Hematopoietic multipotent progenitor cell treated with erythropoietin and hydrocortisone succinate and interleukin-3 and kit ligand, for 6 days (in vitro differentiated cells): Measurements from ENCODE around the gene KPNA2.
"Not testable (repeated sequence)": the region's sequence is repeated elsewhere in the genome, so short reads cannot be mapped to it uniquely, and the experiment has no call there.

Source experiments
- DNase-seq: peaks from one replicate; pipeline ENCODE4 v3.0.0-alpha.2; 2015

Gene KPNA2

GRCh38 chr17:68020409-68020756, 15.2 kb upstream of the KPNA2 start:
- peak; percentile 63 for DNase-seq

- DNase-seq = peak; percentile 43
Observed at GRCh38 chr17:68020791-68021190, 14.7 kb upstream of the KPNA2 start.

GRCh38 chr17:68021963-68022362, 13.6 kb upstream of the KPNA2 start:
- DNase-seq = no peak

GRCh38 chr17:68022547-68022946, 13.0 kb upstream of the KPNA2 start:
- DNase-seq = not testable (repeated sequence)

GRCh38 chr17:68029512-68030215, 5.9 kb upstream of the KPNA2 start:
- no peak for DNase-seq

- DNase-seq = peak; percentile 30
Observed at GRCh38 chr17:68033636-68034451, 1.7 kb upstream of the KPNA2 start.

- DNase-seq = no peak
Observed at GRCh38 chr17:68034452-68034776, 1.1 kb upstream of the KPNA2 start.

GRCh38 chr17:68035131-68035522, 408 bp upstream of the KPNA2 start:
- DNase-seq = peak; percentile 98

GRCh38 chr17:68036304-68037147, 991 bp downstream of the KPNA2 start:
- no peak for DNase-seq

- no peak for DNase-seq
Observed at GRCh38 chr17:68047153-68047846, 11.8 kb downstream of the KPNA2 start.

- DNase-seq = not testable (repeated sequence)
Observed at GRCh38 chr17:68047890-68048542, 12.5 kb downstream of the KPNA2 start.

- DNase-seq = peak; percentile 41
Observed at GRCh38 chr17:68048996-68049395, 13.5 kb downstream of the KPNA2 start.

- DNase-seq = not testable (repeated sequence)
Observed at GRCh38 chr17:68049812-68050437, 14.4 kb downstream of the KPNA2 start.

GRCh38 chr17:68051321-68052312, 16.1 kb downstream of the KPNA2 start:
- DNase-seq = not testable (repeated sequence)

- no peak for DNase-seq
Observed at GRCh38 chr17:68052810-68053209, 17.3 kb downstream of the KPNA2 start.

- no peak for DNase-seq
Observed at GRCh38 chr17:68053231-68054013, 17.9 kb downstream of the KPNA2 start.

- no peak for DNase-seq
Observed at GRCh38 chr17:68054296-68054900, 18.9 kb downstream of the KPNA2 start.

GRCh38 chr17:68057531-68057952, 22.0 kb downstream of the KPNA2 start:
- DNase-seq = peak; percentile 56

- no peak for DNase-seq
Observed at GRCh38 chr17:68060336-68060735, 24.8 kb downstream of the KPNA2 start.
